ENCODE data around the gene EPB41L2.
"Not testable (repeated sequence)": the region's sequence is repeated elsewhere in the genome, so short reads cannot be mapped to it uniquely, and the experiment has no call there.

EPB41L2 gene

DNA sequence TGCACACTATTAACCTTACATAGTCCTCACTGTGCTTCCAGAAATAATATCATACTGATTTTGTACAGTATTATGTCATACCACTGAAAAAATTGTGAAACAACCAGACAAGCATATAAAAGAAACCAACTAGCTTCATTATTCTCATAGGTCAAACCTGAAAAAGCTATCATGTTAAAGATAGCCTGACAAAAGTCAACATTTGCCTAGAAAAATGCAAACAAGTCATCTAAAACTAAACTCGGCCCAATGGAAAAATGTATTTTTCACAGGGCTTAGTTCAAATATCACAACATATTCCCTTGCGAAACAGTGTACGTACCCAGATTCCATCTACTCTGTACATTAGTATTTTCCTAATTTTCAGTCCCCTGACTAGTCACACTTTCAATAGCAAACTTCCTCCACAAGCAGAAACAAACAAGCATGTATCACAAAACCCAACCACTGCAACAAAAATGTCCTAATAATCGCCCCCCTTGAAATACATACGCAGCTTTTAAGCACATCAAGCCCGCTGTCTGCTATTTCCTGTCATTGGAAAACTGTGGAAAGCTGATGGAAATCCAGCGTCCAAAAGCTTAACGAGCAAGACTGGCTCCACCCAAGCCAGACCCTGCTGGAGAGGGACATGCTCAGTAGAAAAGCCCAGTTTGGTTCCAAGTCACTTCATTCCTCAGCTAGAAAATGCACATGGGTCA, 93.1 kb downstream of the EPB41L2 start:
- DNase-seq, result no peak

DNA sequence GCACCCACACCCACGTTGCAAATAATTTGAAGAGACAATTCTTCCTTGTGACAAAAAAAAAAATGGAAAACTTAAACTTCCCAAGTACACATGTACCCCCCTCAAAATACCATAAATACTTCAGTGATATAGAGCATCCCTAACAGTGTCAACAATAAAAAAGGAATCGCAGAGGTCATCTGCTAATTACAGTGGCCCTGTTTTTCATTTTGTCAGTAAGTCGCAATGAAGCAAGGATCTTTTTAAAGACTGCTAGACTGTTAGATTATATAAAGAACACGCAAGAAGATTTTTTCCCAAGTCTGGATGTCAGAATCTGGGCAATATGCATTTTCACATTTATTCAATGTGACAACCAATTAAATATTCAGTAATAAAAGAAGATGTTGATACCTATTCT, 93.9 kb downstream of the EPB41L2 start:
- no peak for DNase-seq

DNA sequence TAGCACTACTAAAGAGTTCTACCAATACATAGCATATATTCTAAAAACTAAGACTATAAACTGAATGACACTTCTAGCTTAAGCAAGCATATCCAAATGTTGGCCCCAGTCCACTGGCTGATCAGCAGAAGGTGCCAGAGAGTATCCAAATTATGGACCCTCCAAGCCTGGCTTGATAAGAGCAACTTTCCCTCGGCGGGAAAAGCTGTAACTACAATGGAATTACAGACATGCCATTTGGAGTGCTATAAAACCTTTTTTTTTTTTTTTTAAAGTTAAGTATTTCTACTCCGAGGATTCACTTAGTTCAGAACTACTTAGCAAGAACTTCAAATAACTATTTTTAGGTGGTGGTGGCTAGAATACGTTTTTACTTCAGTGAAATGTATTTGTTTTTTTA, 94.6 kb downstream of the EPB41L2 start:
- DNase-seq, result no peak

DNA sequence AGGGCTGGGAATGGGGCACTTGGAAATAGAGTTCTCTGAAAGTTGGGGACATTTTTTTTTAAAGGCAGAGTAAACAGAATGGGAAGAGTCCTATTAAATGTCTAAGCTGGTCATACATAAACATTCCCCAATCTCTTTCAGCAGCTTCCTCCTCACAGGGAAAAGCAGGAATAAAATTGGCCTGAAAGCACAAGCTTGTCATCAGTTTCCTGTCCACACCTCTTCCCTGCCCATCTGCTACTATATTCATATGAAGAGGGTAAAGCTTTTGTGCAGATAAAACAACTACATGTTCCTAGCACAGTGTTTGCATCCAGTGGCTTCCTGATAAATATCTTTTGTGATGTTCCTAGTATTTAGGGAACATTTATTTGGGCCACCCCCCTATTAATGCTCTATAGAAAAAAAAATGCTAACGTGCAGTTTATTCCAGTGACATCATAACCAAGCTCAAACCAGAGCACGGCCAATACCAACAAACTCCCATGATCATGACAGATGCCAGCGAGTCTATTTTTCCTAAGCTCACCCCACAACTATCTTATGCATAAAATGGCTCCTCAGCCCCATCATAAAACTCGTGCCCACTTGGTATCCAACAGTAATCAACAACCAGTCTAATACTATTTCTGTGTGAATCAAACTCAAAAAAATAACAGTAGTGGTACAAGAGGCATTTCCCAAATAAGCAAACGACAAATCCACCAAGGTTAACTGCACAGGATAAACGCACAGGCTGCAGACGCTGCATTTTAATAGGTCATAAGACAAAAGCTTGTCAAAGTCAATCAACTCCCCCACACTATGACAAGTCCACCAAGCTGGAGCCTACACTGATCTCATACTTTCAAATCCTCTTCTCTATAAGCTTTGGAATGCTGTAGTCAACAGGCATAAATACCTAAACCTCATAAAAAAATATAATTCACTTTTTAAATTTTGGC, 95.3 kb downstream of the EPB41L2 start:
- DNase-seq, result no peak

DNA sequence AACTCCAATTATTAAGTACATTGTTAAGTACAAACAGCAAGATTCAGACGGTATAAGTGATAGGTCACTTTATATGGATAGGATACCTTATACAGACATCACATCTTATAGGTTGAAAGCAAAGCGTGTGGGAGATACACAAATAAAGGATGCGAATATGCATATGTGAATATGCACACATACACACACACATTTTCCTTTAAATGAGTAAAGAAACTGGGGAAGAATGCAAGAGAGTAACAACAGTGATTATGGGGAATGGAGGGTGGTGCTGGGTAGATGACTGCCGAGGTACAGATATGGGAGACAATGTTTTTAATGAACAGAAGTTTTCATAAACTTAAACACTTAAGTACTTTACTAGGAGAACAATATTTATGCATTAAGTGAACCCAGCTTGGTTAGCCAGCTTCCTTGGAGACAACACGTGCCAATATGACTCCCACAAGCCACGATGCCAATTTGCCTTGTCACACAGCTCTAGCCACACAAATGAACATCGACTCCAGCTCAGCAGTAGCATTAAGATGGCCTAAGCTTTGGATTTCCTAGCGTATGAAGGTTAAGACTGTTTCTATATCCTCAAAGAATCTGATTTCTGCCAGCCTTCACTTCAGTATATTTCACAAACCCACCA, 96.6 kb downstream of the EPB41L2 start:
- DNase-seq, result no peak

DNA sequence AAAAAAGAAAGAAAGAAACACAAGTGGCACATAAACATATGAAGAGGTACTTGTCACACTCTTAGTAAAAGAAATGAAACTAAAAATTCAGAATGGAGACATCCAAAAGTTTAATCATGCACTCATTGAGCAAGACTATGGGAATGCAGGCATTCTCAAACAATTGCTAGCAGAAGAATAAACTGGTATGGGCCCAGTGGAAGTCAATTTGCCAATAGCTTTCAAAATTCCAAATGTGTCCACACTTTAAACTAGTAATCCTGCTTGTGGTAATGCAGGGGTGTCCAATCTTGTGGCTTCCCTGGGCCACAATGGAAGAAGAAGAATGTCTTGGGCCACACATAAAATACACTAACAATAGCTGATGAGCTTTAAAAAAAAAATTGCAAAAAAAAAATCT, 97.4 kb downstream of the EPB41L2 start:
- DNase-seq, result no peak

DNA sequence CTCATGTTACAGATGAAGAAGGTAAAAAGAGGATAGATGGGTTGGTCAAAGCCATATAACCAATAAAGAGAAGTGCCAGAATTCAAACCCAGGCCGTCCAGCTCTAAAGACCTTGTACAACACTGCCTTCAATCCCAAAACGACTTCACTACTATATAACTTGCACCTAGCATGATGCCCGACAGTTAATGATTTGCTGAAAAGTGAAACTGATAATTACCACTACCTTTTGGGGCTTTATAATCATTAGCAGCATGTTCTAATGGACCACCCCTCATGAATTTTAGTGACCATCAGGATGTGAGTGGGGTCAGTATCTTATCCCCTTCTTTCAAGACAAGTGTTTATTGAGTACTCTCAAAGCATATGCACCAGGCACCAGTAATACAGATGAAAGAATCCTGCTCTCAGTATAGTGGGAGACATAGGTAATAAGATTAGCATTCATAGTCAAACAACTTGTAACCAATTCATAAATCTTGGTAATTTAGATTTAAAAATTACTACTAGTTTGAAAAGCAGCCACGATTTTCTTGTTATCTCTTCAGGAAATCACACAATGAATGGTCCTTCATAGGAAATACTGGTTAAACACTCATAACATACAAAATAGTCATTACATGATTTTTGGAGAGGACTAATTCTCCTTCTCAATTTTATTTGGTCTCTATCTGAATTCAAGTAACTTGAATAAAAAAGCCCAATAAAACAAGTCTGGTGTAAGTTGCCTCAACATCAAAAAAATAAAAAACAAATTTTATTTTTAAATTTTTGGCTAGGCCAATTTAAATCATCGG, 98.0 kb downstream of the EPB41L2 start:
- DNase-seq, result no peak

DNA sequence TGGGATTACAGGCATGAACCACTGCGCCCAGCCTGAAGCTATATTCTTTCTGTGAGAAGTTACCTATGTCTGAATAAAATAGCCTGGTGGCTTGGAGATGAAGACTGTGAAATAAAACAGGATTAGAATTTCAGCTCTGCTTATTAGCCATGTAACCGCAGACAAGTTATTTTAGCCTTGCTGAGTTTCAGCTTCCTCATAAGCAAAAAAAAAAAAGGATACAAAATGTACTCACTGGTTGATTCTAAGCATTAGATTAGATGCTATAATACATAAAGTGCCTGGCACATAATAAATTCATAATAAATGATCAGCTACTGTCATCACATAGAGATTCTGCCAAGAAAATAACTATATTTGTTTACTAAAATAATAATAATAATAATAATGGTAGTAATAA, 98.8 kb downstream of the EPB41L2 start:
- no peak for DNase-seq

DNA sequence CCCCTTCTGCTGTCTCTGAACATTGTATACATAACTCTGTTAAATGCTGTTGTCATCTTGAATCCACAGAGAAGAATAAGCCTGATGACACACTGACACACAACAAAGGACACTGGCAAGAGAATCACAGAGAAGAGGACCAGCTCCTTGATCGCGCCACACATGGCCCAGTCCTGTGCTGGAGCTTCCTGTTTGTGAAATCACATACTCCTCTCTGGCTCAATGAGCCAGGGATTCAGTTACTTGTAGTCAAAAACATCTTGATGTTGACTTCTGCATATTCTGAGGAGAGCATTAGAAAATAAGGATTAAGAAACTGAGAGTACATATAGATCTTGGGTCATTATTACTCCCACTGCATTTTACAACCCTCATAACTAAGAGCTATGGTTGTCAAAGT, 100.1 kb downstream of the EPB41L2 start:
- DNase-seq, result no peak

DNA sequence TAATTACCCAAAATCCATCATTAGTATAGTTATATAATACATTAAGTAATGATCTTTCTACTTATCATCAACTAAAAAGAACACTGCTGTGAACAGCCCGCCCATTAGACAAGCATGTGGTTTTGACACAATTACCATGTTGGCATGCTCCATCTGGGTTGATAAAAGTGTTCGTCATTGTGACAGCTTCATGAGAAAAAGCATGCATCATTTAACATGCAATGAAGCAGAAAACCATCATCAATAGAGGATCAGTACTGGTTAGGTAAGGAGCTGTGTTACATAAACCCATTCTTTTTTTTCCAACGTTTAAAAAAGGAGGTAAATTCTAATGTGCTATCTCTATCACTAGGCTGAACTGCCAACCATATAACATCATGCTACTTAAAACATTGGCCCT, 101.9 kb downstream of the EPB41L2 start:
- no peak for DNase-seq

DNA sequence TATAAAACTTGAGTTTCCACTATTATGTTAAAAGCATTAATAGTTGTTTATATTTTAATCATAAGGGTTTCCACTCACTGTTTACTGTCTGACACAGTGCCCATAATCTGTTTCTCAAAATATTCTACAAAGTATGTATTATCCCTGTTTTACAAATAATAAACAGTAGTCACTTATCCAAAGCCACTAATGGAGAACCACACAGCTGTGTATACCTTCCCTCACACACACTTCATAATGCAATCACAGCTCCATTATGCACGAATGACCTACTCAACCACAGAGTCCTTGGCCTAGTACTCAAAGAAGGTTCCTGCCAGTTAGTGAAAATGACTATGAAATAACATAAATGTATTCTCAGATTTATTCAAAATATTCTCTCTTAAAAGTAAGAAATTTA, 103.1 kb downstream of the EPB41L2 start:
- no peak for DNase-seq

DNA sequence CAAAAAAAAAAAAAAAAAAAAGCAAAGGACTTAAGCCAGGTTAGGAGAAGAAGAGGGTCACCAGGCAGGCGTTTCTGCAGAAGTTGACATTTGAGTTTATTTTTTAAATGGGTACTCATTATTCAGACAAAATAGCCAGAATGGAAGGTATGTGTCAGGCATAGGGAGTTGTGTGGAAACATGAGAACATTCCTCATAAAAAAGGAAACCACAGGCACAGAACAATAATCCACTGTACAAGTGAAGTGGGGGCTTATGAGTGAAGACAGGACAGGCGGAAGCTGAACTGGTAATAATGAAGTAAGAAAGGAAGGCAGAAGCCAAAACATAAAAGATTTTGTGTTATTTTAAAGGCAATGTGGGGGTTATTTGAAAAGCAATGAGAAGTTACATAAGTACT, 104.6 kb downstream of the EPB41L2 start:
- no peak for DNase-seq

DNA sequence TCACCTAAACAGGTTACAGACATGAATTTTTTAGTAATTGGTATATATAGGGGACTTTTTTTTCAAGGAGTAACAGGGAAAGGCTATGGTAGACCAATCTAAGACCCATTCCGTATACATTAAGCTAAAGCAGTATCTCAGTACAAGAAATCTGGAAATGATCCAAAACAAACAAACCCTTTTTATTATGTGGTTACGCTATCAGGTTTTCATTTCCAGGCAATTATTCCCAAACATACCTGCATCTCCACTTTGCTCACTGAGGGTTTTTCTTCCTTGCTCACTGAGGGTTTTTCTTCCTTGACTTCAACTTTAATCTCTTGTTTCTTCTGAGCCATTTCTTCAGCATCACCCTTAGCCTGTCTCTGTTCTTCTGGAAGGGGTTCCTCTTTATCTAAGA, 107.3 kb downstream of the EPB41L2 start:
- no peak for DNase-seq

DNA sequence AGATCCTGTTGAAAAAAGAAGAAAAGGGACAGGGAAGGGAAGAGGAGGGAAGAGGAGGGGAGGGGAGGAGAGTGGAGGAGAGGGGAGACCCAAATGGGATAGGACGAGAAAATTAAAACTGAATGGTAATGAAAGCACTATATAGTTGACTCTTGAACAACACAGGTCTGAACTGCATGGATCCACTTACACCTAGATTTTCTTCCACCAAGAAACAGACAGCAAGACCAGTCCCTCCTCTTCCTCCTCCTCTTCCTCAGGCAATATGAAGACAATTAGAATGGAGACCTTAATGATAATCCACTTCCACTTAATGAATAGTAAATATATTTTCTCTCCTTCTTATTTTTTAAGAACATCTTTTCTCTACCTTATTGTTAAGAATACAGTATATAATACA, 113.5 kb downstream of the EPB41L2 start:
- DNase-seq, result no peak

DNA sequence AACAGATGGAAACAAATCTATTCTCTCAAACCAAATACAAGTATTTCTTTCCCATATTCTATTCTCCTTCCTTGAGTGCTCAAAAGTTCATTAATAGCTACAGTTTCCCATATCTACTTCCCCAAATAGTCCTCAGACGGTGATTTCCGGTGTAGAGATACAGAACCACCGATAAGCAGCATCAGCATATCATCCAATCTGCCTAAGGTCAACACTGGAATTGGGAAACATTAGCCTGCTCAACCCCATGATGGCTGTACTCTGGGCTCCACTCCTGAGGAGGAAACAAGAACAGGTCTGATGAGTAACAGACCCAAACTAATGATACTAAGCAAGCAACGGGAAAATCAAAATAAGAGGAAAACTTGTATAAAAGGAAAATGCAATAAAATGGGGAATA, 115.6 kb downstream of the EPB41L2 start:
- DNase-seq, result no peak

DNA sequence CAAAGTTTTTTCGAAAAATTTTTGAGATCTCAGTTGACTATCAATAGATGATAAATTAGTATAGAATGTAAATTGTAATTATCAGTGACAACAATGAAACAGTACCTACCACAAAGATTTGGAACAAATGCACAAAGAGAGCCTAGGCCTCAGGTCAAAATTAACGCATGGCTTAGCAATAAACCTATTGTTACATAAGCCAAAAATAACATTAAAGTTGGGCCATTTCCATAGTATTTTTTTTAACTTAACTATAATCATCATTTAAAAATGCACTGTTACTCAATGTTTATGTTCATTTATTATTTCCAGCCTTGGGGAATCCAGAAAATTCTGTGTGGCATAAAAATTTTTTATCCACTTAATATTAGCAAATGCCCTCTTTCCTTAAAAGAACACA, 117.0 kb downstream of the EPB41L2 start:
- DNase-seq, result no peak

DNA sequence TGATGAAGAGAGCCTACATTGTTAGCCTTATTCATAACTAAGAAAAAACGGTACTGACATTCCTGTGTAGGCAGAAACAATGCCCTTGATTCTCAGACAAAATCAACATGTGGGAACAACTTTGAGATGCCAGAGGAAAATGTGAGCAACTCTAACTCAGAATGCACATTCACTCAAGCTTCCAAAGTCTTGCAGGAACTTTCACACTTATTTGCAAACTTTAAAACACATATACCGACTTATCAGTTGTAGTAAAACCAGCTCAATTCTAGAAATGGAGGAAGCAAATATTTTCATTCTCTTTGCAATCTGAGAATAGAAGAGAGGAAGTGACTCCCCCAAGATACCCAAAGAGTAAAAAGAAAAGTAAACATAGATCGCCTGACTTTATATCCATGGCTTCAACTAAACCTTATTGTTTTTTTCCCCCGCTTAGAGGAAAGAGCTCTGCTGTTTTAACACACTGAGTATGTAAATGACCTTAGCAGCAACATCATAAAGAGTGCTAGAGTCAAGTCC, 117.6 kb downstream of the EPB41L2 start:
- DNase-seq, result no peak

DNA sequence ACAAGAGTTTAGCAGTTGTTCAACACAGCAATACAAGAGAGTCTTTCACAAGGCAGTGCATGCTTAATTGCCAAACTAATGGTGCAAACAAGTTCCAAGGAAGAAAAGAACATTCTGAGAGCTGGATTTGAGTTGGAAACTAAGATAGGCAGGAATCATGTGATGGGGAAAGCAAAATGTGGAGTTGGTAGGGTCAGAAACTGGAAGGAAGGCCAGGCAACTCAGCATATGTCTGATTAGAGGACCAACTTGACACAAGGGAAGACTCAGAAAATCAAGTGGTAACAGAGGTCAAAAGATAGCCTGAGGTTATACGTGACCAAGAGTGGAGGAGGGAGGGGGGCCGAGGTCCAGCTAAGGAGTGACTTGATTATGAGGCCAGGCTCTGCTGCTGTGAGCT, 118.6 kb downstream of the EPB41L2 start:
- no peak for DNase-seq

DNA sequence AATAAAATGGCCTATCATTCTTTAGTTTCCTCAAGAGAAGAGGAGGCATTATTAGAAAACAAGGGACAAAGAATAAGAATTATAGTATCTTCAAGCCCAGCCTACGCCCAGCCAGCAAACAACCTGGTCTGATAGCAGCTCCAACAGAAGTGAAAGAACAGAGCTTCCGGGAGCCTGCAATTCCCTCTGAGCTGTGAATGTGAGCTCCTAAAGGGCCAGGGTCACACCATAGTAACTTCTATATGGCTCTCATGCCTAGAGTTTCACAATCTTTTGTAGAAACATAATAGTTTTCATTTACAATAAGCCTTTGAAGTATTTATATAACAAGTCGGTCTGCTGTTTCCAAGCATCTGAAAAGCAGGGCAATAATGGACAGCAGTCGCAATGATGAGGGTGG, 119.3 kb downstream of the EPB41L2 start:
- DNase-seq, result no peak

DNA sequence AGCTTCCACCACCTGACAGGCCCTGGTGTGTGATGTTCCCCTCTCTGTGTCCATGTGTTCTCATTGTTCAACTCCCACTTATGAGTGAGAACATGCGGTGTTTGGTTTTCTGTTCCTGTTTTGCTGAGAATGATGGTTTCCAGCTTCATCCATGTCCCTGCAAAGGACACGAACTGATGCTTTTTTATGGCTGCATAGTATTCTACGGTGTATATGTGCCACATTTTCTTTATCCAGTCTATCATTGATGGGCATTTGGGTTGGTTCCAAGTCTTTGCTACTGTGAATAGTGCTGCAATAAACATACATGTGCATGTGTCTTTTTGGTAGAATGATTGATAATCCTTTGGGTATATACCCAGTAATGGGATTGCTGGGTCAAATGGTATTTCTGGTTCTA, 120.3 kb downstream of the EPB41L2 start:
- not testable (repeated sequence) for DNase-seq

DNA sequence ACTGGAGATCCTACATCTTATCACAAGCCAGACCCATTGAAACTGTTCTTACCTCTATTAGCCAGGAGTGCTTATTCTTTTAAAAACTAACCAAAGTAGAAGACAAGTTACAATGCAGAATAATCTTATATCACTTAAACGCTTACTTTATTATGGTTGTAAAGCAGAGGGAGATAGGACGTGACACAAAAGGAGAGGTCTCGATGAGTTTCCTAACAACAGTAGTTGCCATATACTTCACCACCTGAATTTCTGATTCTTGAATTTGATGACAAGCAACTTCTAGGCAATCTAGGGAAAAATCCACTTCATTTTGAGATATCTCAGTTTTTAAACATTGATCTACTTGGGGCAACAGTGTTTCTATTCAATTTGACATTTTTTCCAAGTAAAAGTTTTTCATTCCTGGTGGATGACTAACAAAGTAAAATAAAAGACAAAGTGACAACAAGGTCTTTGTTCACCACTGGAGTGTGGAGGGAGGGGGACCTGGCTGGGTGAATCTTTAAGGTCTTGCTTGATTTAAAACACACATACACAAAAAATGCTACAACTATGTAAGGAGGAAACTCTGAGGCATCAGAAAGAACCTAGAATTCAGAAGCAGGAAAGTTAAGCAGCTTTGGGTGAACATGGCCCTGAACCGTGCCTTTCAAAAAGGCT, 125.0 kb downstream of the EPB41L2 start:
- no peak for DNase-seq

DNA sequence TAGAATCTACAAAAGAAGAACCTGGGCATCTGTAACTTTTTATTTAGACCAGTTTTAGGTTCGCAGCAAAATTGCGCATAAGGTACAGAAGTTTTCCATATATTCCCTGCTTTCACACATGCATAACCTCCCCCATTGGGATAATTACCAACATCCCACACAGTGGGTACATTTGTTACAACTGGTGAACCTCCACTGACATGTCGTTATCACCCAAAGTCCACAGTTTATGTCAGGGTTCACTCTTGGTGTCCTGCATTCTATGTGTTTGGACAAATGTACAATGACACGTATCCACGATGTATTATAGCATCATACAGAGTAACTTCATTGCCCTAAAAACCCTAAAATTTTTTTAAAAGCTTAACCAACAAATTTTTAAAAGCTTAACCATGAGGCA, 126.1 kb downstream of the EPB41L2 start:
- no peak for DNase-seq
